ENCODE data around the gene PXDN. TPM values are rescaled to one million over a fixed set of nuclear protein-coding genes. Genes with fewer than 3 reads are reported as not detected.

Gene PXDN
- total and polyA plus RNA-seq, 9 of the 15 experiments (the other 6 are each of a cell fraction or from before 2014, with no cell fraction given) = 0.49 TPM; not detected in 8

- no peaks in the 10 kb centered on the region for H3K4me1 ChIP-seq (replicated peaks in 1 of 2; ENCODE audit: control insufficient read depth in 2 of 2, insufficient read depth in 2 of 2, low read length in 2 of 2)
- in situ Hi-C loops (cut with MboI) (no loop called here), intact Hi-C loops (cut with micrococcal nuclease) (no loop called here)
- H3K4me3 ChIP-seq = no peak overlapping the region
- ChIA-PET CTCF (ENCODE audit: low intra/inter-chr PET ratio) (no interaction called here), POLR2A (no interaction called here)
- TF ChIP-seq NFE2L1 (tag; IDR thresholded peaks at IDR 0.05; ENCODE audit: borderline replicate concordance, low read depth) (no peak), GABPB2 (CRISPR knock-in tag; conservative IDR thresholded peaks at IDR 0.05) (no peak), TAF9B (IDR thresholded peaks at IDR 0.05; ENCODE audit: partially characterized antibody) (no peak), CUX1 (CRISPR knock-in tag; IDR thresholded peaks at IDR 0.05) (no peak), RBBP5 (IDR thresholded peaks at IDR 0.05; ENCODE audit: borderline replicate concordance, insufficient read depth, low read length, poor library complexity, severe bottlenecking) (no peak)
- H2AFZ ChIP-seq (ENCODE audit: low read depth, low read length) = no peak overlapping the region
- H3K36me3 ChIP-seq (ENCODE audit: control insufficient read depth, insufficient read depth, low read length) = no peaks in the 10 kb centered on the region
- no peak for ATAC-seq
- DNase-seq (ENCODE audit: extremely low read depth in 1 of 4, low spot score in 3 of 4) = no peak
- no peaks in the 10 kb centered on the region for H3K79me2 ChIP-seq (ENCODE audit: control insufficient read depth, insufficient read depth, low read length)
- H3K9ac ChIP-seq (ENCODE audit: insufficient read depth in 1 of 2, low read depth in 2 of 2, low read length in 2 of 2) = no peak overlapping the region
- BruUV-seq (replicated peaks) = no TSS peak
- no peak overlapping the region for H3K27ac ChIP-seq (ENCODE audit: extremely low read depth, low read depth, low read length)
- no peak for FAIRE-seq
- no peaks in the 10 kb centered on the region for H3K9me1 ChIP-seq (ENCODE audit: control insufficient read depth, insufficient read depth, low read length)
- no peaks in the 10 kb centered on the region for H4K20me1 ChIP-seq (replicated peaks; ENCODE audit: control insufficient read depth, insufficient read depth, low read length)
- no peak overlapping the region for H3K4me2 ChIP-seq (ENCODE audit: insufficient read depth, low read length)
- H3K9me3 ChIP-seq (replicated peaks; ENCODE audit: control insufficient read depth, insufficient read depth, low read depth, low read length) = no peaks in the 10 kb centered on the region
- WGBS (ENCODE audit: insufficient coverage, low coverage, missing lambda C conversion rate) = 32% methylated on average over 47 of the region's 54 CpGs
- peaks cover 0 to 15% of the 10 kb centered on the region in 2 experiments; a peak in 2 of 5 replicates for H3K27me3 ChIP-seq (ENCODE audit: control insufficient read depth in 2 of 2, insufficient read depth in 2 of 2, low read length in 2 of 2)
These were observed 1.5 kb downstream of the PXDN start for GRCh38 chr2:1742681-1743395.

Data from K562 (cell line).